ENCODE data around the gene LRP4. TPM values are rescaled to one million over a fixed set of nuclear protein-coding genes. Genes with fewer than 3 reads are reported as not detected.

The LRP4 gene
- total and polyA plus RNA-seq, 9 donors = 4.4 to 20.6 (median 11.6) TPM

GRCh38 chr11:46961041-46961440 lies 42.7 kb upstream of the LRP4 start:
- no peaks in the 10 kb centered on the region for H3K4me1 ChIP-seq (ENCODE audit: insufficient read depth)
- no peaks in the 10 kb centered on the region for H3K36me3 ChIP-seq
- H3K27ac ChIP-seq = no peak overlapping the region
- TF ChIP-seq POLR2A (IDR thresholded peaks at IDR 0.05) (no peak), CTCF (IDR thresholded peaks at IDR 0.05) (no peak), EP300 (IDR thresholded peaks at IDR 0.05) (no peak)
- H3K9me3 ChIP-seq = no peaks in the 10 kb centered on the region
- H3K27me3 ChIP-seq = no peaks in the 10 kb centered on the region
- H3K4me3 ChIP-seq = no peak overlapping the region
- 95 to 98% (median 98%) methylated on average over 2 of the region's 2 CpGs for WGBS, 3 donors
- no peak for DNase-seq
- intact Hi-C loops (cut with DNase I) = no loop called here

- no peaks in the 10 kb centered on the region for H3K27me3 ChIP-seq
- intact Hi-C loops (cut with DNase I) = no loop called here
- H3K27ac ChIP-seq = no peak overlapping the region
- TF ChIP-seq POLR2A (IDR thresholded peaks at IDR 0.05) (no peak), CTCF (IDR thresholded peaks at IDR 0.05) (no peak), EP300 (IDR thresholded peaks at IDR 0.05) (no peak)
- 100% methylated on average over 1 of the region's 1 CpG for WGBS, 3 donors
- H3K4me3 ChIP-seq = no peak overlapping the region
- no peaks in the 10 kb centered on the region for H3K4me1 ChIP-seq (ENCODE audit: insufficient read depth)
- no peak for DNase-seq
- no peaks in the 10 kb centered on the region for H3K9me3 ChIP-seq
- no peaks in the 10 kb centered on the region for H3K36me3 ChIP-seq
Measured at GRCh38 chr11:46958777-46959176, 40.4 kb upstream of the LRP4 start.

- intact Hi-C loops (cut with DNase I) = no loop called here
- Histone ChIP-seq H3K4me3 (no peak overlapping the region), H3K36me3 (no peaks in the 10 kb centered on the region), H3K9me3 (no peaks in the 10 kb centered on the region), H3K27me3 (no peaks in the 10 kb centered on the region), H3K27ac (no peak overlapping the region), H3K4me1 (ENCODE audit: insufficient read depth) (no peaks in the 10 kb centered on the region)
- 92 to 97% (median 94%) methylated on average over 5 of the region's 5 CpGs for WGBS, 3 donors
- TF ChIP-seq POLR2A (IDR thresholded peaks at IDR 0.05) (no peak), CTCF (IDR thresholded peaks at IDR 0.05) (no peak), EP300 (IDR thresholded peaks at IDR 0.05) (no peak)
- no peak for DNase-seq
Measured at GRCh38 chr11:46953093-46953492, 34.7 kb upstream of the LRP4 start.

GRCh38 chr11:46952553-46952952 lies 34.2 kb upstream of the LRP4 start:
- Histone ChIP-seq H3K36me3 (no peaks in the 10 kb centered on the region), H3K27ac (no peak overlapping the region), H3K9me3 (no peaks in the 10 kb centered on the region), H3K27me3 (no peaks in the 10 kb centered on the region), H3K4me3 (no peak overlapping the region), H3K4me1 (ENCODE audit: insufficient read depth) (no peaks in the 10 kb centered on the region)
- no peak for DNase-seq
- TF ChIP-seq POLR2A (IDR thresholded peaks at IDR 0.05) (no peak), CTCF (IDR thresholded peaks at IDR 0.05) (no peak), EP300 (IDR thresholded peaks at IDR 0.05) (no peak)
- 88 to 94% (median 89%) methylated on average over 2 of the region's 2 CpGs for WGBS, 3 donors
- intact Hi-C loops (cut with DNase I) = no loop called here

GRCh38 chr11:46951864-46952263 lies 33.5 kb upstream of the LRP4 start:
- no peak for DNase-seq
- 96 to 100% (median 98%) methylated on average over 1 of the region's 1 CpG for WGBS, 3 donors
- no peaks in the 10 kb centered on the region for H3K4me1 ChIP-seq (ENCODE audit: insufficient read depth)
- H3K9me3 ChIP-seq = no peaks in the 10 kb centered on the region
- TF ChIP-seq EP300 (IDR thresholded peaks at IDR 0.05) (no peak), CTCF (IDR thresholded peaks at IDR 0.05) (no peak), POLR2A (IDR thresholded peaks at IDR 0.05) (no peak)
- no peaks in the 10 kb centered on the region for H3K27me3 ChIP-seq
- intact Hi-C loops (cut with DNase I) = no loop called here
- H3K27ac ChIP-seq = no peak overlapping the region
- H3K4me3 ChIP-seq = no peak overlapping the region
- H3K36me3 ChIP-seq = no peaks in the 10 kb centered on the region

All from ovary (tissue), 9 donors.